ENCODE results near the gene PKD2. TPM values are rescaled to one million over a fixed set of nuclear protein-coding genes. Genes with fewer than 3 reads are reported as not detected.

Gene PKD2
- total RNA-seq, 1 donor from 2014 or later = 119 TPM

DNA sequence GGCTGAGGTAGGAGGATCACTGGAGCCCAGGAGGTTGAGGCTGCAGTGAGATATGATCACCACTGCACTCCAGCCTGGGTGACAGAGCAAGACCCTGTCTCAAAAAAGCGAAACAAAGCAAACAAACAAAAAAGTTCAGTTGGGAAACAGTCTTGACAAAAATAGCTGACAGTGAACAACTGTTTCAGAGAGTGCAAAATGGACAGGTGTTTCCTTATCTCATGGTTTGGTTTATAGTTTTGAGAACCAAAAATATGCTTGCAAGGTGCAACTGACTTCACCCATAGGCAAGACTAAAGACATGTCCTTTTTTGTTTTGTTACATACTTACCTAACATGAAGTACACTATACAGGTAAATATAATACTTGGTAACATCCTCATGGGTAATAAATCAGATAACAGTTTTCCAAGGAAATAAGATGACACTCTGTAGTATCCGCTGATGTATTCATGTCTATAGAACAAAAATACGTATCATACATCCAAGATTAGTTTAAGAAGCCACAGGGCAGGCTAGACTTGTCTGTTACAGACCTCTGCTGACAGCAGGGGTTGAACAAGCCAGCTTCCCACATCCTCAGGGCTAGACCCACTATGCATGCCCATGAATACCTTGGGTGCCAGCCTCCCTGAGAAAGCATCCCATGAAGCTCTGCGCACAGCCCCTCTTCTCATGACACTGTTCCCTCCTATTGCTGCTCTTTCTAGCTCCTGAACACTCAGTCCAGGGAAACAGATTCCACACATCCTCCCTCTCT, 91.7 kb downstream of the PKD2 start:
- DNase-seq (ENCODE audit: low spot score in 2 of 2) = no peak
- H3K36me3 ChIP-seq = no peaks in the 10 kb centered on the region
- H3K9me3 ChIP-seq = no peaks in the 10 kb centered on the region
- no peak overlapping the region for H3K4me3 ChIP-seq
- no peak overlapping the region for H3K27ac ChIP-seq
- intact Hi-C loops (cut with DNase I) = no loop called here
- H3K27me3 ChIP-seq = no peaks in the 10 kb centered on the region
- TF ChIP-seq, protein P1, sequence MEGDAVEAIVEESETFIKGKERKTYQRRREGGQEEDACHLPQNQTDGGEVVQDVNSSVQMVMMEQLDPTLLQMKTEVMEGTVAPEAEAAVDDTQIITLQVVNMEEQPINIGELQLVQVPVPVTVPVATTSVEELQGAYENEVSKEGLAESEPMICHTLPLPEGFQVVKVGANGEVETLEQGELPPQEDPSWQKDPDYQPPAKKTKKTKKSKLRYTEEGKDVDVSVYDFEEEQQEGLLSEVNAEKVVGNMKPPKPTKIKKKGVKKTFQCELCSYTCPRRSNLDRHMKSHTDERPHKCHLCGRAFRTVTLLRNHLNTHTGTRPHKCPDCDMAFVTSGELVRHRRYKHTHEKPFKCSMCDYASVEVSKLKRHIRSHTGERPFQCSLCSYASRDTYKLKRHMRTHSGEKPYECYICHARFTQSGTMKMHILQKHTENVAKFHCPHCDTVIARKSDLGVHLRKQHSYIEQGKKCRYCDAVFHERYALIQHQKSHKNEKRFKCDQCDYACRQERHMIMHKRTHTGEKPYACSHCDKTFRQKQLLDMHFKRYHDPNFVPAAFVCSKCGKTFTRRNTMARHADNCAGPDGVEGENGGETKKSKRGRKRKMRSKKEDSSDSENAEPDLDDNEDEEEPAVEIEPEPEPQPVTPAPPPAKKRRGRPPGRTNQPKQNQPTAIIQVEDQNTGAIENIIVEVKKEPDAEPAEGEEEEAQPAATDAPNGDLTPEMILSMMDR (IDR thresholded peaks at IDR 0.05) = no peak
- peaks cover 0 to 5% of the 10 kb centered on the region in 2 donors for H3K4me1 ChIP-seq

DNA sequence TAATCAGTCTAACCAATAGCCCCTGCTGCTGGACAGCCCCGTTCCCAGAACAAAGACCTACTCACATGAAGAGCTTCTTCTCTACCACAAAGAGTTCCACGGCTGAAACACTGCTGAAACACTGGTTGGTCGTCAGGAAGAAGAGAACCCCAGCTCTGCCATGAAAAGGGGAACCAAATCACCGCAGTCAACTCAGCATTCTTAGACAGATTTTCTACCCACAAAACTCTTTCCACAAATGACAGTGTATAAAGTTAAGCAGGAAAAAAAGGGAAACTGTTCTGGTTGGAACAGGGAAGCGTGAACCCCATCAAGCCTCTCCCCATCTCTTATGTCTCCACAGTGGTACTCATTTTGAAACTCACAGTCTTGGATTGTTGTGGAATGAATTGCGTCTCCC, 93.7 kb downstream of the PKD2 start:
- Histone ChIP-seq H3K27ac (no peak overlapping the region), H3K9me3 (no peaks in the 10 kb centered on the region), H3K4me3 (no peak overlapping the region), H3K27me3 (no peaks in the 10 kb centered on the region), H3K4me1 (no peaks in the 10 kb centered on the region), H3K36me3 (no peaks in the 10 kb centered on the region)
- intact Hi-C loops (cut with DNase I) = no loop called here
- TF ChIP-seq, protein P1 (IDR thresholded peaks at IDR 0.05) = no peak
- DNase-seq (ENCODE audit: low spot score in 2 of 2) = no peak

DNA sequence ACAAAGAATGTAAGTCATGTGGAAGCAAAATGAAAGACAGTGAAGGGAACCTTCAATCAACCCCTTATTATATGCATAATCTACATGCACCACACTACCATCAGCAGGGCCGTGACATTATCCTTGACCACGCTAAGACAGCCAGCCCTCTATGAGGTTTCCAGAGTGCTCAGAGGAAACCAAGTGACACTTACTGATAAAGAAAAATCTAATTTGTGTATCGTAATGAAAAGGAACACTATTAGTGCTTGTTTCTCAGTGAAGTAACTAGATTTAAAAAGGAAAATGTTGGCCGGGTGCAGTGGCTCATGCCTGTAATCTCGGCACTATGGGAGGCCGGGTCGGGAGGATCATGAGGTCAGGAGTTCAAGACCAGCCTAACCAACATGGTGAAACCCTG, 94.6 kb downstream of the PKD2 start:
- TF ChIP-seq, protein P1 (IDR thresholded peaks at IDR 0.05) = no peak
- H3K27ac ChIP-seq = no peak overlapping the region
- no peak overlapping the region for H3K4me3 ChIP-seq
- no peaks in the 10 kb centered on the region for H3K36me3 ChIP-seq
- peaks cover 0 to 4% of the 10 kb centered on the region in 2 donors for H3K4me1 ChIP-seq
- H3K27me3 ChIP-seq = no peaks in the 10 kb centered on the region
- H3K9me3 ChIP-seq = no peaks in the 10 kb centered on the region
- no peak for DNase-seq (ENCODE audit: low spot score in 2 of 2)
- intact Hi-C loops (cut with DNase I) = no loop called here

DNA sequence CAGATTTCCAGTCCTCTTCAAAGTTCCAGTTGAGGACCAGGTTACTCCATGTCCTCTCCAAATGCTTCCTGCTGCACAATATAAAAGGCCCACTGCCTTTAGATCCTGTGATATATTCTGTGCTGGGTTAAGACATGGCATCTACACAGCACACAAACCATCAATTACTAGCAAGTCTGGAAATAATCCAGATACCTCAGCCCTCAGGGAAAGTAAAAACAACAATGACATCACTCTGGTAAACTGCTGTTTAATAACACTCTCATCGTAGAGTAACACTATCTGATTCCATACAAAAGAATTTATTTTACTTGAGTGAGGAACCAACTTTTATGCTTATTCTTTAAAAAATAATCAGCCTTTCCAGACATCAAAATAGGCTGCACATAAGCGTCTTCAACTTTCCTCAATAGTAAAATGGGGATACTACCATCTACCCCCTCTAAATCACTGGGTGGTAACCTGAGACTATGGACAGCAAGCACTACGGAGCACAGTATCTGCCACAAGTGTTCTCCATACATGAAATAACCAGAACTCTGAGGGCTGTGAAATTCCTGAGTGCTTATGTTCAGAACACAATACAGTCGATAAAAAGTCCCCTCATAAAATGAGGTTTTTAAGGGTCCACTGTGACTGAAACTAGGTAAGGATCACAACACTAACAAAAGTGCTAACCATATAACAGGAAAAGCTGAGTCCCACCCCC, 97.6 kb downstream of the PKD2 start:
- no peak for DNase-seq (ENCODE audit: low spot score in 2 of 2)
- peaks cover 0 to 11% of the 10 kb centered on the region in 2 donors for H3K4me1 ChIP-seq
- no peaks in the 10 kb centered on the region for H3K27me3 ChIP-seq
- intact Hi-C loops (cut with DNase I) = no loop called here
- no peak overlapping the region for H3K27ac ChIP-seq
- H3K36me3 ChIP-seq = no peaks in the 10 kb centered on the region
- no peak overlapping the region for H3K4me3 ChIP-seq
- H3K9me3 ChIP-seq = no peaks in the 10 kb centered on the region
- TF ChIP-seq, protein P1 (IDR thresholded peaks at IDR 0.05) = no peak

DNA sequence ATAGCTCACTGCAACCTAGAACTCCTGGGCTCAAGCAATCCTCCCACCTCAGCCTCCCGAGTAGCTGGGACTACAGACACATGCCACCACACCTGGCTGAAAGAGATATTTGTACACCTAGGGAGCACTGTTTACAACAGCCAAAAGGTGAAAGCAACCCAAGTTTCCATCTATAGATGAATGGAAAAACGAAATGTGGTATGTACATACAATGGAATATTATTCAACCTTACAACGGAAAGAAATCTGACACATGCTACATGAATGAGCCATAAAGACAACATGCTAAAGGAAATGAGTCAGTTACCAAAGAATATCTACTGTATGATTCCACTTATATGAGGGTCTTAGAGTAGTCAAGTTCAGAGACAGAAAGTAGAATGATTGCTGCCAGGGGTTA, 98.8 kb downstream of the PKD2 start:
- no peak overlapping the region for H3K4me3 ChIP-seq
- intact Hi-C loops (cut with DNase I) = no loop called here

More for the DNA sequence above, 98.8 kb downstream of the PKD2 start:
- Histone ChIP-seq H3K36me3 (no peaks in the 10 kb centered on the region), H3K27ac (no peak overlapping the region), H3K27me3 (no peaks in the 10 kb centered on the region), H3K4me1 (peaks cover 0 to 11% of the 10 kb centered on the region in 2 donors), H3K9me3 (no peaks in the 10 kb centered on the region)
- TF ChIP-seq, protein P1 (IDR thresholded peaks at IDR 0.05) = no peak
- no peak for DNase-seq (ENCODE audit: low spot score in 2 of 2)
